GM21526 (cell line): ENCODE measurements around the gene ROMO1.
"Not testable (repeated sequence)": the region's sequence is repeated elsewhere in the genome, so short reads cannot be mapped to it uniquely, and the experiment has no call there.

ENCODE experiments used
- ATAC-seq: cut with Tn5 transposase; IDR thresholded peaks from one replicate; pipeline ENCODE4 v1.9.1; 2021; ENCODE audit warnings: moderate library complexity; ENCODE audit not compliant: unreplicated experiment, low FRiP score

The ROMO1 gene

GRCh38 chr20:35709259-35709658 is 10.1 kb downstream of the ROMO1 start:
- ATAC-seq: no peak

GRCh38 chr20:35710039-35710438 is 10.8 kb downstream of the ROMO1 start:
- ATAC-seq: no peak

DNA sequence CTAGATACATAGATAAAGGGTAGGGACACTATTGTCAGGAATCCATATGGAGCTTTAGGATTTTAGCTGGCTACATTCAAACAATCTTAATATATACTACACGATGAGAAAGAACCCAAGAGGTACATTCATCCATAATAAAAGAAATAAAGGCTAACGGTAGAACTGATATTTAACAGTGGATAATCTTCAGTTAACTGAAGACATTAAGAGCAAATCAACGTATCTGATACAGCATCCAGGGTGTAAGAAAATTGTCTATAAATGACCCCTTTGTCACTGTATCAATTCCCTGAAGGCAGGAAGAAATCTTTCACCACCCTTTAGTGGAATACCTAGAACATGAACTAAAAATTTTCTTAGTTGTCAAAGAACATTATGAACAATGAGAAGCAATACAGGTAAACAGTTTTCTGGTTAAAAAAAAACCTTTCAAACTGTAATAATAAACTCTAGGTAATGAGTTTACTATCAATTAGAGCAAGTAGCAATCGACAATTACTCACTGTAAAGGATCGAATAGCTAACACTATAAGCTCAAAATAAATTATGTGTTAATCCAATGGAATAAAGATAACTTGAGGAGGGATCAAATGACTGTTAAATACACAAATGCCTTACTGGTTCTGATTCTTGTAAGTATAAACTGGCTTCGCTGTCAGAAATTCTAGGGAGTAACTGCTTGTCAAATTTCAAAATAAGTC is 11.8 kb downstream of the ROMO1 start:
- no peak for ATAC-seq

- no peak for ATAC-seq
Observed at GRCh38 chr20:35711588-35712209, 12.5 kb downstream of the ROMO1 start.

DNA sequence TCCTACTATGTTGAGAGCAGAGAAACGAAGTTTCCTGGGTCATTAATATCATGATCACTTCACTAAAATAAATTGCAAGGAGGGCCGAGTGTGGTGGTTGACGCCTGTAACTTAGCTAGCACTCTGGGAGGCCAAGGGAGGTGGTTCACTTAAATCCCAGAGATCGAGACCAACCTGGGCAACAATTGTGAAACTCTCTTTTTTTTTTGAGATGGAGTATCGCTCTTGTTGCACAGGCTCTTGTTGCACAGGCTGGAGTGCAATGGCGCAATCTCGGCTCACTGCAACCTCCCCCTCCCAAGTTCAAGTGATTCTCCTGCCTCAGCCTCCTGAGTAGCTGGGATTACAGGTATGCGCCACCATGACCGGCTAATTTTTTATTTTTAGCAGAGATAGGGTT is 13.9 kb downstream of the ROMO1 start:
- not testable (repeated sequence) for ATAC-seq

DNA sequence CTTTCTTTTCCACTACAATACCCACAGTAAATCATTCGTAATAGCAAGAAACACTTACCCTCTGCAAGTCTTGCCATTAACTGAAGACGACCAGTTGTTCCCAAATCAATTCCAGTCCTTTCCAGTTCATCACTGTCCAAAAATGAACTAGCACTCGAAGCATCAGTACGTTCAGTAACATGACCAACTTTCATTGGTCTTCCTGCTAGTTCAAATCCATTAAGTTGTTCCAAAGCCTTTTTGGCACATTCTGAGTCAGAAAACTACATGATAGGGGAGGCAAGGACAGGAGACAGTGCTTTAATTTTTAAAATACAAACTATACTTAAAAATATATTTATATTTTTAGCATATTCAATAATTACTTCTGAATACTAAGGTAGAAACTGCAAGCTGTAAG is 14.9 kb downstream of the ROMO1 start:
- no peak for ATAC-seq

DNA sequence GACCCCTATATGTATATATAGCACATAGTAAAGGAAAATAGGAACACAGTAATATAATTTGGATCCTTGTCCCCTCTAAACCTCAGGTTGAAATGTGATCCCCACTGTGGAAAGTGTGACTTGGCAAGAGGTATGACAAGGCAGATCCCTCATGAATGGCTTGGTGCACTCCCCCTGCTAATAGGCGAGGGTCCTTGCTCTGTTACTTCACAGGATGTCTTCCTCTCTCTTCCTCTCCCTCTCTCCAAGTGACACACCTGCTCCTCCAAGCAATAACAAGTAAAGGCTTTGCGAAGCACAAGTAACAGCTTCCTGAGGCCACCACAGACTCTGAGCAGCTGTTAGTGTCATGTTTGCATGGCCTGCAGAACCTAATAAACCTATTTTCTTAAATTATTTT is 16.4 kb downstream of the ROMO1 start:
- no peak for ATAC-seq

DNA sequence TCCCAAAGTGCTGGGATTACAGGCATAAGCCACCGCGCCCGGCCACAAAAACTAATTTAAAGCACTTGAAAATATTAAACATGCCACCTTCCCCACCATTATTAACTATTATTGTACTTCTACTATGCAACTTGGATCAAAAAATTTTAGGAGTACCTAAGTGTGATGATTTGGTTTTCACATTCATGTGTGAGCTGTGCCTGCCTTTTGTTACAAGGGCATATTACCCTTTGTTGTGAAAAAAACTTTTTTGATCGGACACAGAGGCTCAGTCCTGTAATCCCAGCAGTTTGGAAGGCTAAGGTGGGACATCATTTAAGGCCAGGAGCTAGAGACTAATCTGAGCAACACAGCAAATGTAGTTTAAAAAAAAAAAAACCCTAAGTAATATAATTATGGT is 17.1 kb downstream of the ROMO1 start:
- ATAC-seq: no peak

DNA sequence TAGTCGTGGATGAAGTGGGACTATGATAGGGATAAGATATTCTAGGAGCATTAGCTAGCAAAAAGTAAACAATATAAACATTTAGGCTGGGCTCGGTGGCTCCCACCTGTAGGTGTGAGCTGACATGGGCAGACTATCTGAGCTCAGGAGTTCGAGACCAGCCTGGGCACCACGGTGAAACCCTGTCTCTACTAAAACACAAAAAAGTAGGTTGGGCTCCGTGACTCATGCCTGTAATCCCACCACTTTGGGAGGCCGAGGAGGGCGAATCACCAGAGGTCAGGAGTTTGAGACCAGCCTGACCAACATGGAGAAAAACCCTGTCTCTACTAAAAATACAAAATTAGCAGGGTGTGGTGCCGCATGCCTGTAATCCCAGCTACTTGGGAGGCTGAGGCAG is 19.1 kb downstream of the ROMO1 start:
- not testable (repeated sequence) for ATAC-seq

GRCh38 chr20:35718972-35719635 is 19.9 kb downstream of the ROMO1 start:
- ATAC-seq: no peak

- no peak for ATAC-seq
Observed at GRCh38 chr20:35719717-35720116, 20.5 kb downstream of the ROMO1 start.

GRCh38 chr20:35720165-35721123 is 21.2 kb downstream of the ROMO1 start:
- no peak for ATAC-seq

- ATAC-seq: no peak
Observed at GRCh38 chr20:35721219-35721618, 22.0 kb downstream of the ROMO1 start.

GRCh38 chr20:35721621-35722020 is 22.4 kb downstream of the ROMO1 start:
- ATAC-seq: no peak

GRCh38 chr20:35723275-35723639 is 24.1 kb downstream of the ROMO1 start:
- not testable (repeated sequence) for ATAC-seq

DNA sequence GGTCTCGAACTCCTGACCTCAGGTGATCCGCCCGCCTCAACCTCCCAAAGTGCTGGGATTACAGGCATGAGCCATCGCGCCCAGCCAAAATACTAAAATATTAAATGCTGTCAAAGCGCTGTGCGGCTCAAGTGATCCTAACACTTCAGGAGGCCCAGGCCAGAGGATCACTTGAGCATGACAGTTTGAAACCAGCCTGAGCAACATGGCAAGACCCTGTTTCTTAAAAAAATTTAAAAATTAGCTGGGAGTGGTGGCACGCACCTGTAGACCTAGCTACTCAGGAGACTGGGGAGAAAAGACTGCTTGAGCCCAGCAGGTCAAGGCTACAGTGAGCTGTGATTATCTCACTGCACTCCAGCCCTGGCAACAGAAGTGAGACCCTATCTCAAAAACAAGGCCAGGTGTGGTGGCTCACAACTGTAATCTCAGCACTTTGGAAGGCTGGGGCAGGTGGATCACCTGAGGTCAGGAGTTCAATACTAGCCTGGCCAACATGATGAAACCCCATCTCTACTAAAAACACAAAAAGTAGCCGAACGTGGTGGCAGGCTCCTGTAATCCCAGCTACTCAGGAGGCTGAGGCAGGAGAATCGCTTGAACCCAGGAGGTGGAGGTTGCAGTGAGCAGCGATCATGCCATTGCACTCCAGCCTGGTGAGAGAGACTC is 24.6 kb downstream of the ROMO1 start:
- ATAC-seq: not testable (repeated sequence)

- ATAC-seq: no peak
Observed at GRCh38 chr20:35724321-35725230, 25.4 kb downstream of the ROMO1 start.

DNA sequence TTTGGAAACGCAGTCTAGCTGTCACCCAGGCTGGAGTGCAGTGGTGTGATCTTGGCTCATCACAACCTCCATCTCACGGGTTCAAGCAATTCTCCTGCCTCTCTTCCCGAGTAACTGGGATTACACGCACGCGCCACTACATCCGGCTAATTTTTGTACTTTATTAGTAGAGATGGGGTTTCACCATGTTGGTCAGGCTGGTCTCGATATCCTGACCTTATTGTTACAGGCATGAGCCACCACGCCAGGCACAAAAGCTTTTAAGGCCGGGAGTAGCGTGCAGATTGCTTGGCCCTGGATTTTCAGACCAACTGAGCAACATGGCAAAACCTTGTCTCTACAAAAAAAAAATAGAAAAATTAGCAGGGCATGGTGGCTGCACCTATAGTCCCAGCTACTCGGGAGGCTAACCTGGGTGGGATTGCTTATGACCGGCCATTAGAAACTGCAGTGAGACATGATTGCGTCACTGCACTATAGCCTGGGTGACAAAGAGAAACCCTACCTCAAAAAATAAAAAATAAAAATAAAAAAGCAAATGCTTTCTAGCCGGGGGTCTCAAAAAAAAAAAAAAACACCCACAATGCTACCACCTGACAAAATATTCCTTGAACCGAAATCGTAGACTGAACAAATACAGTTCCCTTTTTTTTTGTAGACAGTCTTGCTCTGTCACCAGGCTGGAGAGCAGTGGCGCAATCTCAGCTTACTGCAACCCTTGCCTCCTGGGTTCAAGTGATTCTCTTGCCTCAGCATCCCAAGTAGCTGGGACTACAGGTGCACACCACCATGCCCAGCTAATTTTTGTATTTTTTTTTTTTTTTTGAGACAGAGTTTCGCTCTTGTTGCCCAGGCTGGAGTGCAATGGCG is 27.9 kb downstream of the ROMO1 start:
- no peak for ATAC-seq
